ENCODE data around the gene STK32B. TPM values are rescaled to one million over a fixed set of nuclear protein-coding genes. Genes with fewer than 3 reads are reported as not detected.
"Not testable (repeated sequence)": the region's sequence is repeated elsewhere in the genome, so short reads cannot be mapped to it uniquely, and the experiment has no call there.

Gene STK32B
- total and polyA plus RNA-seq, 2 donors (not counting 3 experiments of a cell fraction or from before 2014, with no cell fraction given): 5.6 to 7.8 TPM

- no TSS peak for BruUV-seq (replicated peaks)
- no peak overlapping the region for H3K27ac ChIP-seq (ENCODE audit: insufficient read depth, low read depth, low read length)
- ChIA-PET POLR2A (no interaction called here), CTCF (no interaction called here)
- DNase-seq (ENCODE audit: low read depth, low spot score) (no peak), FAIRE-seq (no peak)
- H3K4me1 ChIP-seq (ENCODE audit: control insufficient read depth, extremely low read depth, insufficient read depth, low read length): no peaks in the 10 kb centered on the region
- dilution Hi-C loops (cut with MboI; ENCODE audit: extremely low pct_ligation_motif_present, low sequenced_read_pairs): no loop called here
- intact Hi-C loops (cut with micrococcal nuclease): no loop called here
- TF ChIP-seq CTCF (IDR thresholded peaks at IDR 0.05; ENCODE audit: extremely low read depth in 1 of 2, insufficient read depth in 1 of 2, low read depth in 1 of 2, low read length in 2 of 2): no peak
- no peak for TF ChIP-seq EZH2 (IDR thresholded peaks at IDR 0.05; ENCODE audit: borderline replicate concordance, low read depth, low read length, severe bottlenecking)
- no peak for TF ChIP-seq JUN (IDR thresholded peaks at IDR 0.05; ENCODE audit: borderline replicate concordance, insufficient read depth, insufficient read length, low read depth)
- TF ChIP-seq MAX (IDR thresholded peaks at IDR 0.05; ENCODE audit: insufficient read depth, insufficient read length): no peak
- no peak for TF ChIP-seq POLR2A (IDR thresholded peaks at IDR 0.05; ENCODE audit: low read depth, low read length)
- TF ChIP-seq POLR2AphosphoS5 (IDR thresholded peaks at IDR 0.05; ENCODE audit: insufficient read depth, low read depth, low read length): no peak
- TF ChIP-seq MYC (IDR thresholded peaks at IDR 0.05; ENCODE audit: low read depth, low read length): no peak
- TF ChIP-seq GATA2 (IDR thresholded peaks at IDR 0.05; ENCODE audit: insufficient read depth, insufficient read length, low read depth, low read length): no peak
- no peak for TF ChIP-seq FOS (IDR thresholded peaks at IDR 0.05; ENCODE audit: borderline replicate concordance, insufficient read depth, low read length)
- H3K36me3 ChIP-seq (ENCODE audit: control insufficient read depth in 2 of 2, extremely low read depth in 1 of 2, insufficient read depth in 2 of 2, low read length in 2 of 2): no peaks in the 10 kb centered on the region
- H3K79me2 ChIP-seq (ENCODE audit: control insufficient read depth, insufficient read depth, low read length): no peaks in the 10 kb centered on the region
- no peaks in the 10 kb centered on the region for H3K27me3 ChIP-seq (ENCODE audit: control insufficient read depth in 2 of 2, insufficient read depth in 2 of 2, low read length in 2 of 2)
- H4K20me1 ChIP-seq (replicated peaks; ENCODE audit: control insufficient read depth, extremely low read depth, insufficient read depth, low read length): no peaks in the 10 kb centered on the region
- H3K4me3 ChIP-seq (replicated peaks in 1 of 3; ENCODE audit: insufficient read depth in 1 of 3, low read depth in 1 of 3, low read length in 3 of 3): no peak overlapping the region
- no peaks in the 10 kb centered on the region for H3K9me1 ChIP-seq (replicated peaks; ENCODE audit: control insufficient read depth, extremely low read depth, insufficient read depth, low read length)
- H3K9me3 ChIP-seq (replicated peaks; ENCODE audit: control insufficient read depth, insufficient read depth, low read length): no peaks in the 10 kb centered on the region
- no peak overlapping the region for H3K9ac ChIP-seq (replicated peaks; ENCODE audit: extremely low read depth, insufficient read depth, low read length)
- H2AFZ ChIP-seq (ENCODE audit: low read depth, low read length): no peak overlapping the region
- no peak overlapping the region for H3K4me2 ChIP-seq (ENCODE audit: insufficient read depth, low read length)
These were observed 186.9 kb downstream of the STK32B start for GRCh38 chr4:5238173-5238572.

- DNase-seq (ENCODE audit: low read depth, low spot score); H3K4me3 ChIP-seq (replicated peaks in 1 of 3; ENCODE audit: insufficient read depth in 1 of 3, low read depth in 1 of 3, low read length in 3 of 3); CTCF ChIA-PET; H3K4me2 ChIP-seq (ENCODE audit: insufficient read depth, low read length); POLR2A ChIA-PET; intact Hi-C loops (cut with micrococcal nuclease); H3K27ac ChIP-seq (ENCODE audit: insufficient read depth, low read depth, low read length); BruUV-seq (replicated peaks); H3K79me2 ChIP-seq (ENCODE audit: control insufficient read depth, insufficient read depth, low read length); H2AFZ ChIP-seq (ENCODE audit: low read depth, low read length); FAIRE-seq; H3K4me1 ChIP-seq (ENCODE audit: control insufficient read depth, extremely low read depth, insufficient read depth, low read length); H3K9me3 ChIP-seq (replicated peaks; ENCODE audit: control insufficient read depth, insufficient read depth, low read length); H3K36me3 ChIP-seq (ENCODE audit: control insufficient read depth in 2 of 2, extremely low read depth in 1 of 2, insufficient read depth in 2 of 2, low read length in 2 of 2); H4K20me1 ChIP-seq (replicated peaks; ENCODE audit: control insufficient read depth, extremely low read depth, insufficient read depth, low read length); dilution Hi-C loops (cut with MboI; ENCODE audit: extremely low pct_ligation_motif_present, low sequenced_read_pairs); H3K9me1 ChIP-seq (replicated peaks; ENCODE audit: control insufficient read depth, extremely low read depth, insufficient read depth, low read length); H3K9ac ChIP-seq (replicated peaks; ENCODE audit: extremely low read depth, insufficient read depth, low read length); H3K27me3 ChIP-seq (ENCODE audit: control insufficient read depth in 2 of 2, insufficient read depth in 2 of 2, low read length in 2 of 2): not testable (repeated sequence)
These were observed 195.8 kb downstream of the STK32B start for GRCh38 chr4:5247061-5247460.

All from endothelial cell of umbilical vein (primary cell).